Loucy (cell line): ENCODE measurements around the gene ZFAND3.

ENCODE experiments used
- H2AFZ ChIP-seq: fragments of 200-600 bp; sonication (generic); 2 replicates; pipeline ENCODE4 v1.6.0; 2016; ENCODE audit warnings: antibody characterized with exemption, mild to moderate bottlenecking, low read length, moderate library complexity
- H3F3A ChIP-seq: fragments of 200-600 bp; 2 replicates; pipeline ENCODE4 v1.6.0; 2016; ENCODE audit warnings: antibody characterized with exemption, low read depth, mild to moderate bottlenecking
- H3K27me3 ChIP-seq: fragments of 200-600 bp; sonication (generic); 2 replicates; pipeline ENCODE4 v1.6.1; 2014; ENCODE audit warnings: low read length, mild to moderate bottlenecking; ENCODE audit not compliant: insufficient read depth, poor library complexity, severe bottlenecking
- H3K36me3 ChIP-seq: fragments of 200-600 bp; sonication (generic); 2 replicates; pipeline ENCODE4 v1.6.1; 2016; ENCODE audit warnings: low read length; ENCODE audit not compliant: insufficient read depth
- H3K4me1 ChIP-seq: fragments of 200-600 bp; sonication (generic); 2 replicates; pipeline ENCODE4 v1.5.1; 2014; ENCODE audit warnings: low read length, mild to moderate bottlenecking; ENCODE audit not compliant: insufficient read depth, poor library complexity, severe bottlenecking
- H3K4me2 ChIP-seq: fragments of 200-600 bp; sonication (generic); 2 replicates; pipeline ENCODE4 v1.6.0; 2014; ENCODE audit warnings: antibody characterized with exemption, low read length, low read depth, mild to moderate bottlenecking; ENCODE audit not compliant: poor library complexity, severe bottlenecking
- H3K4me3 ChIP-seq: fragments of 200-600 bp; sonication (generic); 2 replicates; pipeline ENCODE4 v1.5.1; 2014; ENCODE audit warnings: low read length, mild to moderate bottlenecking, mixed read lengths; ENCODE audit not compliant: poor library complexity, severe bottlenecking
- H3K79me2 ChIP-seq: fragments of 200-600 bp; sonication (generic); 2 replicates; pipeline ENCODE4 v1.6.1; 2014; ENCODE audit warnings: low read length; ENCODE audit not compliant: insufficient read depth
- H3K9ac ChIP-seq: fragments of 200-600 bp; sonication (generic); 2 replicates; pipeline ENCODE4 v1.6.0; 2014; ENCODE audit warnings: mild to moderate bottlenecking, low read depth, low read length, moderate library complexity; ENCODE audit not compliant: poor library complexity, severe bottlenecking
- H3K9me2 ChIP-seq: fragments of 200-600 bp; sonication (generic); replicated peaks from 2 replicates; pipeline ENCODE4 v1.6.1; 2016; ENCODE audit warnings: low read depth, low read length, mixed read lengths
- H3K9me3 ChIP-seq: fragments of 200-600 bp; sonication (generic); 2 replicates; pipeline ENCODE4 v1.6.1; 2014; ENCODE audit warnings: mild to moderate bottlenecking, antibody characterized with exemption, low read length, low read depth; ENCODE audit not compliant: insufficient read depth
- H4K20me1 ChIP-seq: fragments of 200-600 bp; sonication (generic); 2 replicates; pipeline ENCODE4 v1.6.0; 2014; ENCODE audit warnings: antibody characterized with exemption, low read length, mild to moderate bottlenecking; ENCODE audit not compliant: insufficient read depth, poor library complexity, severe bottlenecking
- EZH2phosphoT487 ChIP-seq: fragments of 200-600 bp; IDR thresholded peaks from 2 replicates; pipeline ENCODE4 v1.6.1; 2018; ENCODE audit warnings: antibody characterized with exemption, mild to moderate bottlenecking, moderate library complexity, borderline replicate concordance
- TF ChIP-seq, protein P1 (sequence below): fragments of 200-600 bp; sonication (generic); conservative IDR thresholded peaks from 2 replicates; pipeline ENCODE4 v1.5.1; 2014; ENCODE audit warnings: mild to moderate bottlenecking, antibody characterized with exemption, low read length

ZFAND3 gene

DNA sequence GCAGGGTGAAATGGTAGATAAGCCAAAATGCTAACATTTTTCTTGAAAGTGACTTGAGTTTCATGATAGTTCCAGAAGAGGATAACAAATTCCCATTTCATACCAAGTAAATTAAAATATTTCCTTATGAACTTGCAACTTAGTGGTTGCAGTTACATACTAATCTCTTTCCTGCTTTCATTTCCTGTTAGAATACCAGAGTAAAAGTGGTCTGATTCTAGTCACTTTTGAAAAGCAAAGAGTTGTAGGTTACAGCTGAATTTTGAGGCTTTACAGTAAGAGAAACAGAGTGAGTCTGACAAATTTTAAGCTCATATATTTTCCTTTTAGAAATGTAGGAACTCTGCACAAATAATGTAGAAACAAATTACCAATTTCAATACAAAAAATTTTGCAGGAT, 117.4 kb downstream of the ZFAND3 start:
- Histone ChIP-seq H3K4me3 (peak overlapping the region; percentile 53), H3K4me1 (peaks cover 70% of the 10 kb centered on the region), H3K9me3 (no peaks in the 10 kb centered on the region), H2AFZ (no peak overlapping the region), H3K27me3 (no peaks in the 10 kb centered on the region), H3K36me3 (no peaks in the 10 kb centered on the region), H3K4me2 (peak overlapping the region; percentile 71), H3K9me2 (no peaks in the 10 kb centered on the region), H3K9ac (peak overlapping the region; percentile 58), H3K79me2 (peaks cover 81% of the 10 kb centered on the region), H4K20me1 (no peaks in the 10 kb centered on the region), H3F3A (peaks cover 7% of the 10 kb centered on the region; the same call in 1 of the 2 replicates)
- TF ChIP-seq, protein P1, sequence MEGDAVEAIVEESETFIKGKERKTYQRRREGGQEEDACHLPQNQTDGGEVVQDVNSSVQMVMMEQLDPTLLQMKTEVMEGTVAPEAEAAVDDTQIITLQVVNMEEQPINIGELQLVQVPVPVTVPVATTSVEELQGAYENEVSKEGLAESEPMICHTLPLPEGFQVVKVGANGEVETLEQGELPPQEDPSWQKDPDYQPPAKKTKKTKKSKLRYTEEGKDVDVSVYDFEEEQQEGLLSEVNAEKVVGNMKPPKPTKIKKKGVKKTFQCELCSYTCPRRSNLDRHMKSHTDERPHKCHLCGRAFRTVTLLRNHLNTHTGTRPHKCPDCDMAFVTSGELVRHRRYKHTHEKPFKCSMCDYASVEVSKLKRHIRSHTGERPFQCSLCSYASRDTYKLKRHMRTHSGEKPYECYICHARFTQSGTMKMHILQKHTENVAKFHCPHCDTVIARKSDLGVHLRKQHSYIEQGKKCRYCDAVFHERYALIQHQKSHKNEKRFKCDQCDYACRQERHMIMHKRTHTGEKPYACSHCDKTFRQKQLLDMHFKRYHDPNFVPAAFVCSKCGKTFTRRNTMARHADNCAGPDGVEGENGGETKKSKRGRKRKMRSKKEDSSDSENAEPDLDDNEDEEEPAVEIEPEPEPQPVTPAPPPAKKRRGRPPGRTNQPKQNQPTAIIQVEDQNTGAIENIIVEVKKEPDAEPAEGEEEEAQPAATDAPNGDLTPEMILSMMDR = no peak
- TF ChIP-seq EZH2phosphoT487 = no peak

DNA sequence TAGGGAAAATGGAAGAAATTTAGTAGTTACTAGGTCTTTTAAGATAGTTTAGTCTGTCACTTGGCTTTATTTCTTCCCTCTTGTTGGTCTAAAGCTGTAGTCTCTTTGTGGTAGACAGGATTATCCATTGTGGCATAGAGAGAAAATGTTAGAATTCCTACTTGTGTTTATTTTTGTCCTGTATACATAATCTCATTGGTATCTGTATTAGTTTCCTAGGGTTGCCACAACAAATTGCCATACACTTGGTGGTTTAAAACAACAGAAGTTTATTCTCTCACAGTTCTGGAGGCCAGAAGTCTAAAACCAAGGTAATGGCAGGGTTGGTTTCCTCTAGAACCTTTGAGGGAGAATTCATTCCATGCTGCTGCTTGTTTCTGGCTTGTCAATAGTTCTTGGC, 119.4 kb downstream of the ZFAND3 start:
- no peaks in the 10 kb centered on the region for H3K9me3 ChIP-seq
- H3K27me3 ChIP-seq = no peaks in the 10 kb centered on the region
- no peaks in the 10 kb centered on the region for H3K9me2 ChIP-seq
- H3F3A ChIP-seq = peaks cover 7% of the 10 kb centered on the region; the same call in 1 of the 2 replicates
- H3K9ac ChIP-seq = no peak overlapping the region
- H3K79me2 ChIP-seq = peaks cover 85% of the 10 kb centered on the region
- no peaks in the 10 kb centered on the region for H4K20me1 ChIP-seq
- H3K36me3 ChIP-seq = no peaks in the 10 kb centered on the region
- TF ChIP-seq, protein P1 = no peak
- no peak for TF ChIP-seq EZH2phosphoT487
- H2AFZ ChIP-seq = no peak overlapping the region
- H3K4me1 ChIP-seq = peaks cover 82% of the 10 kb centered on the region
- H3K4me2 ChIP-seq = no peak overlapping the region
- no peak overlapping the region for H3K4me3 ChIP-seq

DNA sequence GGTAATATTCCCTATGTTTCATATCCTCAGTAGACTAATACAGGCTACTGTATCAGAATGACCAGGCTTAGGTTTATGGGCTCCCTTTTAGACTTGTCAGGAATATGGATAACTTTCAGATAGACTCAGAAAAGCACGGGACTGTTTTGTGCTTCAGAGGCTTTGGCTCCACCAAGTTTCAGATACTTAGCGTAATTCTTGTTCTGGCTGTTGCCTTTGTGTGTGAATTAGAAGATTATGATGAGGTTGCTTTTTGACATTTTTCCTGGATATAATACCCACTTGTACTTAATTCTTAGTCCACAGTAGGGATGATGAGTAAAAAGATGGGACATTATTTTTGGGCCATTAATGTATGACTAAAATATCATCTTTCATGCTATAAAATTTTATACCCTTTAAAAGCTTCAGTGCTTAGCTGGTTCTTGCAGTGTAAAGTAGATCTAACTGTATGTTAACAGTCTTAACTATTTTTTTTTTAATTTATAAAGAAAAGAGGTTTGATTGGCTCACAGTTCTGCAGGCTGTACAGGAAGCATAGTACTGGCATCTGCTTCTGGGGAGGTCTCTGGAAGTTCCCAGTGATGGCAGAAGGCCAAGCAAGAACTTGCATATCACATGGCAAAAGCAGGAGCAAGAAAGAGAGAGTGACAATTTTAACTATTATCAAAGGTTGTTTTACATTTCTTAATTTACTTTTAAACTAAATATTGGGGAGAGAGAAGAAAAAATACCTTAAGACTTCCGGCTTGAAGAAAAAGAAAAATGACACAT, 120.7 kb downstream of the ZFAND3 start:
- Histone ChIP-seq H3K27me3 (no peaks in the 10 kb centered on the region), H3K79me2 (peaks cover 84% of the 10 kb centered on the region), H2AFZ (no peak overlapping the region), H3K9me2 (no peaks in the 10 kb centered on the region), H3K4me2 (peak overlapping the region; percentile 38), H4K20me1 (no peaks in the 10 kb centered on the region), H3K9me3 (no peaks in the 10 kb centered on the region), H3K9ac (peak overlapping the region; percentile 29), H3K4me3 (no peak overlapping the region), H3F3A (peaks cover 7% of the 10 kb centered on the region; the same call in 1 of the 2 replicates), H3K4me1 (peaks cover 82% of the 10 kb centered on the region), H3K36me3 (no peaks in the 10 kb centered on the region)
- TF ChIP-seq EZH2phosphoT487 = no peak
- TF ChIP-seq, protein P1 = no peak
